ENCODE results near the gene AP2A2. TPM values are rescaled to one million over a fixed set of nuclear protein-coding genes. Genes with fewer than 3 reads are reported as not detected.

AP2A2 gene
- total RNA-seq, 1 experiment from 2014 or later: 47.1 TPM

DNA sequence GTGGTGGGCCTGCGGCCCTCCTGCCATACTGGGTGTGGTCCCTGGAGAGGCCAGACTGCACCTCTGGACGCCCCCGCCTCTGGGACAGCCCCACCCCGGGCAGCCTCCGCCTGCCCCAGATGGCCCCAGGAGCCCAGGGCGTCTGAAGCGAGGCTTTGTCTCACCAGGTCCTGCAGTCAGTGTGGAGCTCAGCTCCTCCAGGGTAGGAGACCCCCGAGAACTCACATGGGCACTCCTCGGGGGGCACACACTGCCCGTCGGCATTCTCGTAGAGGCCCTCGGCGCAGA lies 100.4 kb downstream of the AP2A2 start (continued):
- TF ChIP-seq, protein P1, sequence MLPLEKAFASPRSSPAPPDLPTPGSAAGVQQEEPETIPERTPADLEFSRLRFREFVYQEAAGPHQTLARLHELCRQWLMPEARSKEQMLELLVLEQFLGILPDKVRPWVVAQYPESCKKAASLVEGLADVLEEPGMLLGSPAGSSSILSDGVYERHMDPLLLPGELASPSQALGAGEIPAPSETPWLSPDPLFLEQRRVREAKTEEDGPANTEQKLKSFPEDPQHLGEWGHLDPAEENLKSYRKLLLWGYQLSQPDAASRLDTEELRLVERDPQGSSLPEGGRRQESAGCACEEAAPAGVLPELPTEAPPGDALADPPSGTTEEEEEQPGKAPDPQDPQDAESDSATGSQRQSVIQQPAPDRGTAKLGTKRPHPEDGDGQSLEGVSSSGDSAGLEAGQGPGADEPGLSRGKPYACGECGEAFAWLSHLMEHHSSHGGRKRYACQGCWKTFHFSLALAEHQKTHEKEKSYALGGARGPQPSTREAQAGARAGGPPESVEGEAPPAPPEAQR (CRISPR knock-in tag; IDR thresholded peaks at IDR 0.05): no peak
- TF ChIP-seq, protein P2, sequence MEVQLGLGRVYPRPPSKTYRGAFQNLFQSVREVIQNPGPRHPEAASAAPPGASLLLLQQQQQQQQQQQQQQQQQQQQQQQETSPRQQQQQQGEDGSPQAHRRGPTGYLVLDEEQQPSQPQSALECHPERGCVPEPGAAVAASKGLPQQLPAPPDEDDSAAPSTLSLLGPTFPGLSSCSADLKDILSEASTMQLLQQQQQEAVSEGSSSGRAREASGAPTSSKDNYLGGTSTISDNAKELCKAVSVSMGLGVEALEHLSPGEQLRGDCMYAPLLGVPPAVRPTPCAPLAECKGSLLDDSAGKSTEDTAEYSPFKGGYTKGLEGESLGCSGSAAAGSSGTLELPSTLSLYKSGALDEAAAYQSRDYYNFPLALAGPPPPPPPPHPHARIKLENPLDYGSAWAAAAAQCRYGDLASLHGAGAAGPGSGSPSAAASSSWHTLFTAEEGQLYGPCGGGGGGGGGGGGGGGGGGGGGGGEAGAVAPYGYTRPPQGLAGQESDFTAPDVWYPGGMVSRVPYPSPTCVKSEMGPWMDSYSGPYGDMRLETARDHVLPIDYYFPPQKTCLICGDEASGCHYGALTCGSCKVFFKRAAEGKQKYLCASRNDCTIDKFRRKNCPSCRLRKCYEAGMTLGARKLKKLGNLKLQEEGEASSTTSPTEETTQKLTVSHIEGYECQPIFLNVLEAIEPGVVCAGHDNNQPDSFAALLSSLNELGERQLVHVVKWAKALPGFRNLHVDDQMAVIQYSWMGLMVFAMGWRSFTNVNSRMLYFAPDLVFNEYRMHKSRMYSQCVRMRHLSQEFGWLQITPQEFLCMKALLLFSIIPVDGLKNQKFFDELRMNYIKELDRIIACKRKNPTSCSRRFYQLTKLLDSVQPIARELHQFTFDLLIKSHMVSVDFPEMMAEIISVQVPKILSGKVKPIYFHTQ (CRISPR knock-in tag; IDR thresholded peaks at IDR 0.05): no peak
- TF ChIP-seq NR1H2 (CRISPR knock-in tag; IDR thresholded peaks at IDR 0.05) (no peak), ZNF263 (CRISPR knock-in tag; IDR thresholded peaks at IDR 0.05; ENCODE audit: low read depth) (no peak), SMAD4 (CRISPR knock-in tag; IDR thresholded peaks at IDR 0.05) (no peak), ZNF138 (CRISPR knock-in tag; conservative IDR thresholded peaks at IDR 0.05) (no peak)
- TF ChIP-seq, protein P3, sequence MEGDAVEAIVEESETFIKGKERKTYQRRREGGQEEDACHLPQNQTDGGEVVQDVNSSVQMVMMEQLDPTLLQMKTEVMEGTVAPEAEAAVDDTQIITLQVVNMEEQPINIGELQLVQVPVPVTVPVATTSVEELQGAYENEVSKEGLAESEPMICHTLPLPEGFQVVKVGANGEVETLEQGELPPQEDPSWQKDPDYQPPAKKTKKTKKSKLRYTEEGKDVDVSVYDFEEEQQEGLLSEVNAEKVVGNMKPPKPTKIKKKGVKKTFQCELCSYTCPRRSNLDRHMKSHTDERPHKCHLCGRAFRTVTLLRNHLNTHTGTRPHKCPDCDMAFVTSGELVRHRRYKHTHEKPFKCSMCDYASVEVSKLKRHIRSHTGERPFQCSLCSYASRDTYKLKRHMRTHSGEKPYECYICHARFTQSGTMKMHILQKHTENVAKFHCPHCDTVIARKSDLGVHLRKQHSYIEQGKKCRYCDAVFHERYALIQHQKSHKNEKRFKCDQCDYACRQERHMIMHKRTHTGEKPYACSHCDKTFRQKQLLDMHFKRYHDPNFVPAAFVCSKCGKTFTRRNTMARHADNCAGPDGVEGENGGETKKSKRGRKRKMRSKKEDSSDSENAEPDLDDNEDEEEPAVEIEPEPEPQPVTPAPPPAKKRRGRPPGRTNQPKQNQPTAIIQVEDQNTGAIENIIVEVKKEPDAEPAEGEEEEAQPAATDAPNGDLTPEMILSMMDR (IDR thresholded peaks at IDR 0.05): no peak
- TF ChIP-seq, protein P4, sequence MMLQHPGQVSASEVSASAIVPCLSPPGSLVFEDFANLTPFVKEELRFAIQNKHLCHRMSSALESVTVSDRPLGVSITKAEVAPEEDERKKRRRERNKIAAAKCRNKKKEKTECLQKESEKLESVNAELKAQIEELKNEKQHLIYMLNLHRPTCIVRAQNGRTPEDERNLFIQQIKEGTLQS (CRISPR knock-in tag; conservative IDR thresholded peaks at IDR 0.05): no peak
- TF ChIP-seq, protein P5, sequence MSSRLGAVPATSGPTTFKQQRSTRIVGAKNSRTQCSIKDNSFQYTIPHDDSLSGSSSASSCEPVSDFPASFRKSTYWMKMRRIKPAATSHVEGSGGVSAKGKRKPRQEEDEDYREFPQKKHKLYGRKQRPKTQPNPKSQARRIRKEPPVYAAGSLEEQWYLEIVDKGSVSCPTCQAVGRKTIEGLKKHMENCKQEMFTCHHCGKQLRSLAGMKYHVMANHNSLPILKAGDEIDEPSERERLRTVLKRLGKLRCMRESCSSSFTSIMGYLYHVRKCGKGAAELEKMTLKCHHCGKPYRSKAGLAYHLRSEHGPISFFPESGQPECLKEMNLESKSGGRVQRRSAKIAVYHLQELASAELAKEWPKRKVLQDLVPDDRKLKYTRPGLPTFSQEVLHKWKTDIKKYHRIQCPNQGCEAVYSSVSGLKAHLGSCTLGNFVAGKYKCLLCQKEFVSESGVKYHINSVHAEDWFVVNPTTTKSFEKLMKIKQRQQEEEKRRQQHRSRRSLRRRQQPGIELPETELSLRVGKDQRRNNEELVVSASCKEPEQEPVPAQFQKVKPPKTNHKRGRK (CRISPR knock-in tag; IDR thresholded peaks at IDR 0.05; ENCODE audit: borderline replicate concordance): no peak

DNA sequence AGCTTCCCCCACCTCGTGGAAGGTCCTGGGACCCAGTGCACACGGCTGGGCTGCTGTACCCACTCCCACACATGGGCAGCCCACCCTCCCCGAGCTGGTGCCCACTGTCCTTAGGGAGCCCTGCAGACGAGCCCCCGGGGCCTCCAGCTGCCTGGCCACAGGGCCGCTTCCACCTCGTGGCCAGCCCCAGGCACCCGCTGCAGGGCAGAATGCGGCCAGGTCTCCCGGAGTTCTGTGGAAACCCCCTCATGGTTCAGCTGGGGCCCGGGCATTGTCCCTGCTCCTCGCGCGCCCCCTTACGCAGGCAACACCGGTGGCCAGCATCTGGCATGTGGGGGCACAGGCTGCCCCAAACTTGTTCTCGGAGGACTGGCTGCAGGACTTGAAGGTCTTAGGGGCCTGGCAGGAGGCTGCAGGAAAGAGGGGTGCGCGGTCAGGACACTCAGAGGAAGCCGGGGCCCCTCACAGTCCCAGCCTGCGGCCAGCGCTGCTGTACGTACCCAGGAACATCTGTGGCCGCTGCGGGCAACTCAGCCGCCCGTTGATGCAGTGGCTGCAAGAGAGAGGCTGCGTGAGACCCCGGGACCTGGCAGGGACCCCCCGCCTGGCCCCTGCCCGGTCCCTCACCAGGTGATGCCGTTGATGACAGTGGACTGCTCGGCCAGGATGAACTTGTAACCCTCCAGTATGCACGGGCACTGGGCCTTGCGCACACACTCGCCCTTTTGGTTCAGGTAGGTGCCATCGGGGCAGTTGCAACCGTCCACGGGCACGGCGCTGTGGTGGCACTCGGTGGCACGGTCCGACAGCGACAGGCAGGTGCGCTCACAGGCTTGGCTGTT lies 101.2 kb downstream of the AP2A2 start:
- H3K4me3 Mint-ChIP-seq: no peak overlapping the region
- H3K4me1 Mint-ChIP-seq: no peaks in the 10 kb centered on the region
- no peaks in the 10 kb centered on the region for H3K36me3 Mint-ChIP-seq
- ATAC-seq (no peak), DNase-seq (ENCODE audit: low spot score) (no peak)
- POLR2A ChIA-PET: no interaction called here
- no peaks in the 10 kb centered on the region for H3K27me3 Mint-ChIP-seq (ENCODE audit: low read depth)
- H3K27ac Mint-ChIP-seq: no peak overlapping the region
- H3K9me3 Mint-ChIP-seq: no peaks in the 10 kb centered on the region
- CTCF ChIA-PET: no interaction called here
- no peak for TF ChIP-seq JUN (CRISPR knock-in tag; IDR thresholded peaks at IDR 0.05)
- TF ChIP-seq, protein P6, sequence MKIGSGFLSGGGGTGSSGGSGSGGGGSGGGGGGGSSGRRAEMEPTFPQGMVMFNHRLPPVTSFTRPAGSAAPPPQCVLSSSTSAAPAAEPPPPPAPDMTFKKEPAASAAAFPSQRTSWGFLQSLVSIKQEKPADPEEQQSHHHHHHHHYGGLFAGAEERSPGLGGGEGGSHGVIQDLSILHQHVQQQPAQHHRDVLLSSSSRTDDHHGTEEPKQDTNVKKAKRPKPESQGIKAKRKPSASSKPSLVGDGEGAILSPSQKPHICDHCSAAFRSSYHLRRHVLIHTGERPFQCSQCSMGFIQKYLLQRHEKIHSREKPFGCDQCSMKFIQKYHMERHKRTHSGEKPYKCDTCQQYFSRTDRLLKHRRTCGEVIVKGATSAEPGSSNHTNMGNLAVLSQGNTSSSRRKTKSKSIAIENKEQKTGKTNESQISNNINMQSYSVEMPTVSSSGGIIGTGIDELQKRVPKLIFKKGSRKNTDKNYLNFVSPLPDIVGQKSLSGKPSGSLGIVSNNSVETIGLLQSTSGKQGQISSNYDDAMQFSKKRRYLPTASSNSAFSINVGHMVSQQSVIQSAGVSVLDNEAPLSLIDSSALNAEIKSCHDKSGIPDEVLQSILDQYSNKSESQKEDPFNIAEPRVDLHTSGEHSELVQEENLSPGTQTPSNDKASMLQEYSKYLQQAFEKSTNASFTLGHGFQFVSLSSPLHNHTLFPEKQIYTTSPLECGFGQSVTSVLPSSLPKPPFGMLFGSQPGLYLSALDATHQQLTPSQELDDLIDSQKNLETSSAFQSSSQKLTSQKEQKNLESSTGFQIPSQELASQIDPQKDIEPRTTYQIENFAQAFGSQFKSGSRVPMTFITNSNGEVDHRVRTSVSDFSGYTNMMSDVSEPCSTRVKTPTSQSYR (CRISPR knock-in tag; IDR thresholded peaks at IDR 0.05): no peak
- no peak for TF ChIP-seq NR3C1 (CRISPR knock-in tag; conservative IDR thresholded peaks at IDR 0.05; ENCODE audit: low read depth)
- no peak for TF ChIP-seq ZNF263 (CRISPR knock-in tag; IDR thresholded peaks at IDR 0.05; ENCODE audit: low read depth)

Measured in WTC11 (cell line).